ENCODE results near the gene PCDHGC4.

PCDHGC4 gene

DNA sequence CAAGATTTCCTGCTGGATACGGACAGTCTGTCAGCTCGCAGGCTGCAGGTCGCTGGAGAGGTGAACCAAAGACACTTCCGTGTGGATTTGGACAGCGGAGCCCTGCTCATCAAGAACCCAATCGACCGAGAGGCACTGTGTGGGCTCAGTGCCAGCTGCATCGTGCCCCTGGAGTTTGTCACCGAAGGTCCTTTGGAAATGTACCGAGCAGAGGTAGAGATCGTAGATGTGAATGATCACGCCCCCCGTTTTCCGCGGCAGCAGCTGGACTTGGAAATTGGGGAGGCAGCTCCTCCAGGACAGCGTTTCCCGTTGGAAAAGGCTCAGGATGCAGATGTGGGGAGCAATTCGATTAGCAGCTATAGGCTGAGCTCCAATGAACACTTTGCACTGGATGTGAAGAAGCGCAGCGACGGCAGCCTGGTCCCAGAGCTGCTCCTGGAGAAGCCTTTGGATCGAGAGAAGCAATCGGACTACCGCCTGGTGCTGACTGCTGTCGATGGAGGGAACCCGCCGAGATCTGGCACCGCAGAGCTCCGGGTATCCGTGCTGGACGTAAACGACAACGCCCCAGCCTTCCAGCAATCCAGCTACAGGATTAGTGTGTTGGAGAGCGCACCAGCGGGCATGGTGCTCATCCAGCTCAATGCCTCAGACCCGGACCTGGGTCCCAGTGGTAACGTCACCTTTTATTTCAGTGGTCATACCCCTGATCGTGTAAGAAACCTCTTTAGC is 658 bp downstream of the PCDHGC4 start:
- TF ChIP-seq, protein P1, sequence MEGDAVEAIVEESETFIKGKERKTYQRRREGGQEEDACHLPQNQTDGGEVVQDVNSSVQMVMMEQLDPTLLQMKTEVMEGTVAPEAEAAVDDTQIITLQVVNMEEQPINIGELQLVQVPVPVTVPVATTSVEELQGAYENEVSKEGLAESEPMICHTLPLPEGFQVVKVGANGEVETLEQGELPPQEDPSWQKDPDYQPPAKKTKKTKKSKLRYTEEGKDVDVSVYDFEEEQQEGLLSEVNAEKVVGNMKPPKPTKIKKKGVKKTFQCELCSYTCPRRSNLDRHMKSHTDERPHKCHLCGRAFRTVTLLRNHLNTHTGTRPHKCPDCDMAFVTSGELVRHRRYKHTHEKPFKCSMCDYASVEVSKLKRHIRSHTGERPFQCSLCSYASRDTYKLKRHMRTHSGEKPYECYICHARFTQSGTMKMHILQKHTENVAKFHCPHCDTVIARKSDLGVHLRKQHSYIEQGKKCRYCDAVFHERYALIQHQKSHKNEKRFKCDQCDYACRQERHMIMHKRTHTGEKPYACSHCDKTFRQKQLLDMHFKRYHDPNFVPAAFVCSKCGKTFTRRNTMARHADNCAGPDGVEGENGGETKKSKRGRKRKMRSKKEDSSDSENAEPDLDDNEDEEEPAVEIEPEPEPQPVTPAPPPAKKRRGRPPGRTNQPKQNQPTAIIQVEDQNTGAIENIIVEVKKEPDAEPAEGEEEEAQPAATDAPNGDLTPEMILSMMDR (IDR thresholded peaks at IDR 0.05): no peak

DNA sequence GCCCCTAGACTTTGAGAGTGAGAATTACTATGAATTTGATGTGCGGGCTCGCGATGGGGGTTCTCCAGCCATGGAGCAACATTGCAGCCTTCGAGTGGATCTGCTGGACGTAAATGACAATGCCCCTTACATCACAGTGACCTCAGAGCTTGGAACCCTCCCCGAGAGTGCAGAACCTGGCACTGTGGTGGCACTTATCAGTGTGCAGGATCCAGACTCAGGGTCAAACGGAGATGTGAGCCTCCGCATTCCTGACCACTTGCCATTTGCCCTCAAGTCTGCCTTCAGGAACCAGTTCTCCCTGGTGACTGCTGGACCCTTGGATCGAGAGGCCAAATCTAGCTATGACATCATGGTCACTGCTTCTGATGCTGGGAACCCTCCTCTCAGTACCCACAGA is 1.3 kb downstream of the PCDHGC4 start:
- TF ChIP-seq, protein P1 (IDR thresholded peaks at IDR 0.05): no peak

DNA sequence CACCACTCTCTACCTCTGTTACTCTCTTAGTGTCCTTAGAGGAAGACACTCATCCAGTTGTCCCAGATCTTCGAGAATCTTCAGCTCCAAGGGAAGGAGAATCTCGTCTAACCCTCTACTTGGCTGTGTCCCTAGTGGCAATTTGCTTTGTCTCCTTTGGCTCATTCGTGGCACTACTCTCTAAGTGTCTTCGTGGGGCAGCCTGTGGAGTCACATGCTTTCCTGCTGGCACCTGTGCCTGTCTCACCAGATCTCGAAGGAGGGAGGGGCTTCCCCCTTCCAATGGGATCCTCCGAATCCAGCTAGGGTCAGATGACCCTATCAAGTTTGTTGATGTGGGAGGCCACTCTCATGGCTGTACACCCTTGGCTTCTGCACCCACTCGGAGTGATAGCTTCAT is 2.3 kb downstream of the PCDHGC4 start:
- TF ChIP-seq, protein P1 (IDR thresholded peaks at IDR 0.05): no peak

DNA sequence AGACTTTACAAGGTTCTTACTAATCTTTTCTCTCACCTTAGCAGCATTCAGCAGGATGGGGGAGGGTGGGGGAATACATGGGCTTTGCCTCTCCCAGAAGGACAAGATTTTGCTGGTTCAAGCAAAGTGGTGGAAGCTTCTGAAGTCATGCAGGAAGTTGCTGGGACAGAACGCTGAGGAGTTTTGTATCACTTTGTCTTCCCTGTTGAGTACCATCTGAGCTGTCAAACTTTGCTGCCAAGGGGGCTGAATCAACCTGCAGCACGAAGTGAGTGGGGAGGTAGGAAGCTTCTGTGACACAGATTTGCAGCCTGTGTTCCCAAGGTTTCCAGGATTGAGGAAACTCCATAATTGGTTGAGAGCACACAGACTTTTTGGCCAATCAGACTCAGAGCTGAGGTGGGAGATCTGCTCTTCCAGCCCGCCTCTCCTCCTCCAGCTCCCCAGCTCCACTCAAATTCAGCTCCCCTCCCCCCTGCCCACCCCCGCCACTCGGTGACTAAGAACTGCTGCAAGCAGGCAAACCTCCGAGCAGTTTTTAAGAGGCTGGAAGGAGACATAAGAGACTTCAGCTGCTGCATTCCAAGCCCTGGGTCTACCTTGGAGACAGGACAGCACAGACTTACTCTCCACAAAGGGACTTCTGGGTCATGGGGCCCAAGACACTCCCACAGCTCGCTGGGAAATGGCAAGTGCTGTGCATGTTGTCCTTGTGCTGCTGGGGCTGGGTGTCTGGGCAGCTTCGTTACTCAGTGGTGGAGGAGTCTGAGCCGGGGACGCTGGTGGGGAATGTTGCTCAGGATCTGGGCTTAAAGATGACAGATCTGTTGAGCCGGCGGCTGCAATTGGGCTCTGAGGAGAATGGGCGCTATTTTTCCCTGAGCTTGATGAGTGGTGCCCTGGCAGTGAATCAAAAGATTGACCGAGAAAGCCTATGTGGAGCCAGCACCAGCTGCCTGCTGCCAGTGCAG is 4.0 kb downstream of the PCDHGC4 start, which contains the start of gene PCDHGC5:
Gene PCDHGC5 (plus strand): TSS at position 491 of the 971 bp plus-strand sequence. CDS start 160 bp downstream, at position 651.
- TF ChIP-seq, protein P1 (IDR thresholded peaks at IDR 0.05): no peak

DNA sequence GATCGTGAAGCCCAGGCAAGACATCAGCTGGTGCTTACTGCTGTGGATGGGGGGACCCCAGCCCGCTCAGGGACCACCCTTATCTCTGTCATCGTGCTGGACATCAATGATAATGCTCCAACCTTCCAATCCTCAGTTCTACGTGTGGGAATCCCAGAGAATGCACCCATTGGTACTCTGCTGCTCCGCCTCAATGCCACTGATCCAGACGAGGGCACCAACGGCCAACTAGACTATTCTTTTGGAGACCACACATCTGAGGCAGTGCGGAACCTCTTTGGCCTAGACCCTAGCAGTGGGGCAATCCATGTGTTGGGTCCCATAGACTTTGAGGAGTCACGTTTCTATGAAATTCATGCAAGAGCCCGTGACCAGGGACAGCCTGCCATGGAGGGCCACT is 5.0 kb downstream of the PCDHGC4 start:
- TF ChIP-seq, protein P1 (IDR thresholded peaks at IDR 0.05): no peak

DNA sequence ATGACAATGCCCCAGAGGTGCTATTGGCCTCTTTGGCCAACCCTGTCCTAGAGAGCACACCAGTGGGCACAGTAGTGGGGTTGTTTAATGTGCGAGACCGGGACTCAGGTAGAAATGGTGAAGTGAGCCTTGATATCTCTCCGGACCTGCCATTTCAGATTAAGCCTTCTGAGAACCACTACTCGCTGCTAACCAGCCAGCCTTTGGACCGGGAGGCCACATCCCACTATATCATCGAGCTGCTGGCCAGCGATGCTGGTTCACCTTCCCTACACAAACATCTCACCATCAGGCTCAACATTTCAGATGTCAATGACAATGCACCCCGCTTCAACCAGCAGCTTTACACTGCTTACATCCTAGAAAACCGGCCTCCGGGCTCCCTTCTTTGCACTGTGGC is 5.4 kb downstream of the PCDHGC4 start:
- TF ChIP-seq, protein P1 (IDR thresholded peaks at IDR 0.05): no peak

DNA sequence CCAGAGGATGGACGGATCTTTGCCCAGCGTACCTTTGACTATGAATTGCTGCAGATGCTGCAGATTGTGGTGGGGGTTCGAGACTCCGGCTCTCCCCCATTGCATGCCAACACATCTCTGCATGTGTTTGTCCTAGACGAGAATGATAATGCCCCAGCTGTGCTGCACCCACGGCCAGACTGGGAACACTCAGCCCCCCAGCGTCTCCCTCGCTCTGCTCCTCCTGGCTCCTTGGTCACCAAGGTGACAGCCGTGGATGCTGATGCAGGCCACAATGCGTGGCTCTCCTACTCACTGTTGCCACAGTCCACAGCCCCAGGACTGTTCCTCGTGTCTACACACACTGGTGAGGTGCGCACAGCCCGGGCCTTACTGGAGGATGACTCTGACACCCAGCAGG is 5.9 kb downstream of the PCDHGC4 start:
- TF ChIP-seq, protein P1 (IDR thresholded peaks at IDR 0.05): no peak

Measured in LNCAP (cell line).